ENCODE measurements around the gene IFT52.
"Not testable (repeated sequence)": the region's sequence is repeated elsewhere in the genome, so short reads cannot be mapped to it uniquely, and the experiment has no call there.

The IFT52 gene

DNA sequence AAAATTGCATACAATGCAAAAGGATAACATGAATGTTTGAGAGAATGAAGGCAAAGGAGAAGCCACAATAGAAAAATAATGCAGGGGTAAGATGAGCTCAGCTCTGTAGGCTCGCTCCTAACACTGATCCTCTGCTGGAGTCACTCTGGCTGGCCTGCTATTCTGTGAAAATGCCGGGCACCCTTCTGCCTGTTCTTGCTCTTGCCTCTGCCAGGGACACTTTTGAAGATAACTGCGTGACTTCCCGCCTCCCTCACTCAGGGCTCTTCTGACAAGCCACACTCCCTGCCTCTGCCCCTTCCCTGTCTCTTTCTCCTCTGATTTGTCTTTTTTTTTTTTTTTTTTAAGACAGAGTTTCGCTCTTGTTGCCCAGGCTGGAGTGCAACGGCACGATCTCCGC lies 40.9 kb downstream of the IFT52 start:
- Histone ChIP-seq H3K4me1 (ENCODE audit: control insufficient read depth in 1 of 2, insufficient read depth in 1 of 2, low read depth in 1 of 2, low read length in 1 of 2) (no peaks in the 10 kb centered on the region), H3K36me3 (peaks cover 33% of the 10 kb centered on the region), H3K4me3 (ENCODE audit: low read depth in 1 of 2, low read length in 1 of 2) (no peak overlapping the region), H3K27me3 (no peaks in the 10 kb centered on the region), H3K9me3 (no peaks in the 10 kb centered on the region), H3K27ac (no peak overlapping the region)
- TF ChIP-seq, protein P1, sequence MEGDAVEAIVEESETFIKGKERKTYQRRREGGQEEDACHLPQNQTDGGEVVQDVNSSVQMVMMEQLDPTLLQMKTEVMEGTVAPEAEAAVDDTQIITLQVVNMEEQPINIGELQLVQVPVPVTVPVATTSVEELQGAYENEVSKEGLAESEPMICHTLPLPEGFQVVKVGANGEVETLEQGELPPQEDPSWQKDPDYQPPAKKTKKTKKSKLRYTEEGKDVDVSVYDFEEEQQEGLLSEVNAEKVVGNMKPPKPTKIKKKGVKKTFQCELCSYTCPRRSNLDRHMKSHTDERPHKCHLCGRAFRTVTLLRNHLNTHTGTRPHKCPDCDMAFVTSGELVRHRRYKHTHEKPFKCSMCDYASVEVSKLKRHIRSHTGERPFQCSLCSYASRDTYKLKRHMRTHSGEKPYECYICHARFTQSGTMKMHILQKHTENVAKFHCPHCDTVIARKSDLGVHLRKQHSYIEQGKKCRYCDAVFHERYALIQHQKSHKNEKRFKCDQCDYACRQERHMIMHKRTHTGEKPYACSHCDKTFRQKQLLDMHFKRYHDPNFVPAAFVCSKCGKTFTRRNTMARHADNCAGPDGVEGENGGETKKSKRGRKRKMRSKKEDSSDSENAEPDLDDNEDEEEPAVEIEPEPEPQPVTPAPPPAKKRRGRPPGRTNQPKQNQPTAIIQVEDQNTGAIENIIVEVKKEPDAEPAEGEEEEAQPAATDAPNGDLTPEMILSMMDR (IDR thresholded peaks at IDR 0.05) = no peak

DNA sequence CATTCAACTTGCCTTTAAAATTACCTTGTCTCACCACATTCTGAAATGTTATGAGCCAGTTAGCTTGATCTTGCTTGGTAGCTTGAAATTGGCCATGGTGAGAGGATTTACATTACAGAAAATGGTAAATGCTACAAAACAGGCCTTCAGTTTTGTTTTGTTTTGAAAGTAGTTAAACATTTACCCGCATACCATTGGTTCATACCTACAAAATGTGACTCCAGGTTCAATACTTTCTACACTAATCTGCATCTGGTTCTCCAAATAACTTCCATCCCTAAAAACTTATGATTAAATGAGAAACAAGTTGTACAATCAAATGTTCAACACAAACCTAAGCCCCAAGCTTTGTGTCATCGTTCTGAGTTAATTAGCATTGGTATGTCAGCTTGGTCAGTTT lies 45.7 kb downstream of the IFT52 start:
- H3K27me3 ChIP-seq = no peaks in the 10 kb centered on the region
- H3K9me3 ChIP-seq = no peaks in the 10 kb centered on the region
- no peak overlapping the region for H3K4me3 ChIP-seq (ENCODE audit: low read depth in 1 of 2, low read length in 1 of 2)
- H3K36me3 ChIP-seq = peaks cover 41% of the 10 kb centered on the region
- H3K4me1 ChIP-seq (ENCODE audit: control insufficient read depth in 1 of 2, insufficient read depth in 1 of 2, low read depth in 1 of 2, low read length in 1 of 2) = no peaks in the 10 kb centered on the region
- H3K27ac ChIP-seq = no peak overlapping the region
- TF ChIP-seq, protein P1 (IDR thresholded peaks at IDR 0.05) = no peak

DNA sequence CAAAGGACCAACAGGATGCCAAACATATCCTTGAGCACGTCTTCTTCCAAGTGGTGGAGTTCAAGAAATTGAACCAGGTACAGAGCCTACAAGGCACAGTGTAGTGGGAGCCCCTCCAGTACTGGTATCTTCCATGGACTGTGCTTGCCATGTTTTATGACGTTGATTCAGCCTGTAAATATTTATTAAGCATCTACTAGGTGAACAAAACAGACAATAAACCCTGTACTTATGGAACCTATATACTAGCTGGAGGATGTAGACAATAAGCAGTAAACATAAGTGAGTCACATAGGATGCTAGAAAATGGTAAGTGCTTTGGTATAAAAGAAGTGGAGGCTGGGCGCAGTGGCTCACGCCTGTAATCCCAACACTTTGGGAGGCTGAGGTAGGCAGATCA lies 51.8 kb downstream of the IFT52 start:
- H3K27me3 ChIP-seq = no peaks in the 10 kb centered on the region
- no peak overlapping the region for H3K27ac ChIP-seq
- TF ChIP-seq, protein P1 (IDR thresholded peaks at IDR 0.05) = no peak
- H3K4me3 ChIP-seq (ENCODE audit: low read depth in 1 of 2, low read length in 1 of 2) = no peak overlapping the region
- no peaks in the 10 kb centered on the region for H3K9me3 ChIP-seq
- H3K36me3 ChIP-seq = peaks cover 41% of the 10 kb centered on the region
- no peaks in the 10 kb centered on the region for H3K4me1 ChIP-seq (ENCODE audit: control insufficient read depth in 1 of 2, insufficient read depth in 1 of 2, low read depth in 1 of 2, low read length in 1 of 2)

DNA sequence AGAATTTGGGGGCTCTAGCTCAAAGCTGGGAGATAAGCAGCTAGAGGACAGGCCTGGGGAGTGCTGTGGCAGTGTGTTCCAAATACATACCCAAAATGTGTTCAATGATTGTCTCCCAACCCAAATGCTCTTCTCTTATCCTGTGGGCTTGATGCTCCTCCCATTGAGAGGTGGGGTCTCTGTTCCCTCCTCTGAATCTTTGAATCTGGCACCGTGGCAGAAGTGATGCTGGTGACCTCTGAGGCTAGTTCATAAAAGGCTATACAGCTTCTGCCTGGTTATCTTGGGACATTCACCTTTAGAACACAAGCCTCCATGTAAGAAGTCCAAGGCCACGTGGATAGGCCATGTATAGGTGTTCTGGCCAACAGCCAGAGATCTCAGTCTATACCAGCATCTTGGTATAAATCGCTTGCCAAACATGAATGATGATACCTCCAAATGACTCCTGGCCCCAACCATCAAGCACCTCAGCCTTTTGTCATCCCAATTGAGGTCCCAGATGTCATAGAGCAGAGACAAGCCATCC lies 60.3 kb downstream of the IFT52 start:
- Histone ChIP-seq H3K36me3 (peaks cover 15% of the 10 kb centered on the region), H3K27me3 (no peaks in the 10 kb centered on the region), H3K4me1 (ENCODE audit: control insufficient read depth in 1 of 2, insufficient read depth in 1 of 2, low read depth in 1 of 2, low read length in 1 of 2) (no peaks in the 10 kb centered on the region), H3K4me3 (ENCODE audit: low read depth in 1 of 2, low read length in 1 of 2) (no peak overlapping the region), H3K9me3 (no peaks in the 10 kb centered on the region), H3K27ac (no peak overlapping the region)
- TF ChIP-seq, protein P1 (IDR thresholded peaks at IDR 0.05) = no peak

DNA sequence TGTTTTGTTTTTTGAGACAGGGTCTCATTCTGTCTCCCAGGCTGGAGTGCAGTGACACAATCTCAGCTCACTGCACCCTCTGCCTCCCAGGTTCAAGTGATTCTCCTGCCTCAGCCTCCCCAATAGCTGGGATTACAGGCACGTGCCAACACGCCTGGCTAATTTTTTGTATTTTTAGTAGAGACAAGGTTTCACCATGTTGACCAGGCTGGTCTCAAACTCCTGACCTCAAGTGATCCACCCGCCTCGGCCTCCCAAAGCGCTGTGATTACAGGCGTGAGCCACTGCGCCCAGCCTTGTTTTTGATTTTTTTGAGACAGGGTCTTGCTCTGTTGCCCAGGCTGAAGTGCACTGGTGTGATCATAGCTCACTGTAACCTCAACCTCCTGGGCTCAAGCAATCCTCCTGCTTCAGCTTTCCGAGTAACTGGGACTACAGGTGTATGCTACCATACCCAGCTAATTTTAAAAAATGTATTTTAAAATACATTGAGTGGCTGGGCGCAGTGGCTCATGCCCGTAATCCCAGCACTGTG lies 61.0 kb downstream of the IFT52 start:
- H3K4me1 ChIP-seq (ENCODE audit: control insufficient read depth in 1 of 2, insufficient read depth in 1 of 2, low read depth in 1 of 2, low read length in 1 of 2); H3K27ac ChIP-seq: not testable (repeated sequence)

DNA sequence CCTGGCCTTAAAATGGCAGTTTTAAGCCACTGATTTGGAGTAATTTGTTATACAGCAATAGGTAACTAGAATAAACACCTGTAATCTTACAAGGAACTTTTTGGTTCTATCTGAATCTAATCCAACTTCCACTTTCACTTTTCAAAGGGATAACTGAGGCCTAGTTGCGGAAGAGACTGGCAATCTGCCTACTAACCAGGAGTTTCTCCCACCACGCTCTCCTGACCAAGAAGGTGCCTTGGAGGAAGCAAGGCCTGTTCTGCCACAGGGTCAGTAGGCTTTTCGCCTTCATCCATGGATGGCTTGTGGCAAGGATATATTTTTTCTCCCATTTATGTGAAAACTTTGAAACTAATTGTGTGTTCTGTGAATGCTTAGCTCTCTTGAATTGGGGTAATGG lies 63.2 kb downstream of the IFT52 start:
- peaks cover 11 to 13% of the 10 kb centered on the region in 2 experiments for H3K4me1 ChIP-seq (ENCODE audit: control insufficient read depth in 1 of 2, insufficient read depth in 1 of 2, low read depth in 1 of 2, low read length in 1 of 2)
- no peak overlapping the region for H3K27ac ChIP-seq
- H3K9me3 ChIP-seq = no peaks in the 10 kb centered on the region
- no peaks in the 10 kb centered on the region for H3K27me3 ChIP-seq
- no peak overlapping the region for H3K4me3 ChIP-seq (ENCODE audit: low read depth in 1 of 2, low read length in 1 of 2)
- no peaks in the 10 kb centered on the region for H3K36me3 ChIP-seq
- TF ChIP-seq, protein P1 (IDR thresholded peaks at IDR 0.05) = no peak

More for the DNA sequence above, 61.0 kb downstream of the IFT52 start:
- H3K4me3 ChIP-seq (ENCODE audit: low read depth in 1 of 2, low read length in 1 of 2); H3K36me3 ChIP-seq; H3K27me3 ChIP-seq; H3K9me3 ChIP-seq: not testable (repeated sequence)

DNA sequence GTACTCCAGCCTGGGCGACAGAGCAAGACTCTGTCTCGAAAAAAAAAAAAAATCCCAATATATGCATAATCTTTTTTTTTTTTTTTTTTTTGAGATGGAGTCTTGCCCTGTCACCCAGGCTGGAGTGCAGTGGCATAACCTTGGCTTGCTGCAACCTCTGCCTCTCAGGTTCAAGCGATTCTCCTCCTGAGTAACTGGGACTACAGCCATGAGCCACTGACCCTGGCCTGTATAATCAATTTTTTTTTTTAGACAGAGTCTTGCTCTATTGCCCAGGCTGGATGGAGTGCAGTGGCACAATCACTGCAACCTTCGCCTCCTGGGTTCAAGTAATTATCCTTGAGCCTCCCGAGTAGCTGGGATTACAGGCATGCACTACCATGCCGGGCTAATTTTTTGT lies 64.4 kb downstream of the IFT52 start:
- not testable (repeated sequence) for H3K36me3 ChIP-seq; H3K27me3 ChIP-seq; H3K9me3 ChIP-seq; H3K27ac ChIP-seq; H3K4me3 ChIP-seq (ENCODE audit: low read depth in 1 of 2, low read length in 1 of 2)
- H3K4me1 ChIP-seq (ENCODE audit: control insufficient read depth in 1 of 2, insufficient read depth in 1 of 2, low read depth in 1 of 2, low read length in 1 of 2) = peaks cover 11 to 13% of the 10 kb centered on the region in 2 experiments
